NK-92 (cell line): ENCODE results near the gene ANKRD10.
"Not testable (repeated sequence)": the region's sequence is repeated elsewhere in the genome, so short reads cannot be mapped to it uniquely, and the experiment has no call there.

Experiments
- DNase-seq: peaks from one replicate; lab custom pipeline; 2025; ENCODE audit not compliant: unreplicated experiment; lab: John Stamatoyannopoulos, UW

Gene ANKRD10

GRCh38 chr13:110869805-110870706 lies 44.8 kb downstream of the ANKRD10 start:
- DNase-seq: no peak

GRCh38 chr13:110869231-110869804 lies 45.6 kb downstream of the ANKRD10 start:
- no peak for DNase-seq

- DNase-seq: no peak
These were observed 46.1 kb downstream of the ANKRD10 start for GRCh38 chr13:110868720-110869119.

GRCh38 chr13:110867380-110867779 lies 47.5 kb downstream of the ANKRD10 start:
- no peak for DNase-seq

GRCh38 chr13:110866491-110867170 lies 48.2 kb downstream of the ANKRD10 start:
- no peak for DNase-seq

GRCh38 chr13:110863685-110864084 lies 51.2 kb downstream of the ANKRD10 start:
- DNase-seq: no peak

- no peak for DNase-seq
These were observed 53.9 kb downstream of the ANKRD10 start for GRCh38 chr13:110860983-110861382.

GRCh38 chr13:110856942-110857835 lies 57.7 kb downstream of the ANKRD10 start:
- DNase-seq: no peak

GRCh38 chr13:110855363-110855762 lies 59.5 kb downstream of the ANKRD10 start:
- no peak for DNase-seq

- no peak for DNase-seq
These were observed 60.0 kb downstream of the ANKRD10 start for GRCh38 chr13:110854866-110855265.

GRCh38 chr13:110853235-110853721 lies 61.6 kb downstream of the ANKRD10 start:
- no peak for DNase-seq

GRCh38 chr13:110850840-110851239 lies 64.0 kb downstream of the ANKRD10 start:
- no peak for DNase-seq

GRCh38 chr13:110850006-110850405 lies 64.9 kb downstream of the ANKRD10 start:
- no peak for DNase-seq

- no peak for DNase-seq
These were observed 69.3 kb downstream of the ANKRD10 start for GRCh38 chr13:110845520-110845919.

- no peak for DNase-seq
These were observed 73.0 kb downstream of the ANKRD10 start for GRCh38 chr13:110841846-110842245.

- DNase-seq: no peak
These were observed 73.5 kb downstream of the ANKRD10 start for GRCh38 chr13:110841406-110841805.

GRCh38 chr13:110838867-110839538 lies 75.9 kb downstream of the ANKRD10 start:
- DNase-seq: no peak

- DNase-seq: no peak
These were observed 76.8 kb downstream of the ANKRD10 start for GRCh38 chr13:110838116-110838515.

GRCh38 chr13:110837397-110838061 lies 77.3 kb downstream of the ANKRD10 start:
- not testable (repeated sequence) for DNase-seq

- DNase-seq: no peak
These were observed 78.3 kb downstream of the ANKRD10 start for GRCh38 chr13:110836605-110836903.
